Measurements from ENCODE around the gene ISM1.
"Not testable (repeated sequence)": the region's sequence is repeated elsewhere in the genome, so short reads cannot be mapped to it uniquely, and the experiment has no call there.

ISM1 gene

GRCh38 chr20:13221673-13222318 lies 722 bp downstream of the ISM1 start:
- DNase-seq (ENCODE audit: low read depth in 3 of 3) = peak; percentile 11 to 61 (median 47)

- DNase-seq (ENCODE audit: low read depth in 3 of 3) = no peak
These were observed 1.2 kb downstream of the ISM1 start for GRCh38 chr20:13222319-13222716.

- DNase-seq (ENCODE audit: low read depth in 3 of 3) = no peak
These were observed 2.9 kb downstream of the ISM1 start for GRCh38 chr20:13223736-13224520.

- DNase-seq (ENCODE audit: low read depth in 3 of 3) = no peak
These were observed 5.3 kb downstream of the ISM1 start for GRCh38 chr20:13226367-13226766.

GRCh38 chr20:13228771-13229170 lies 7.7 kb downstream of the ISM1 start:
- no peak for DNase-seq (ENCODE audit: low read depth in 3 of 3)

- no peak for DNase-seq (ENCODE audit: low read depth in 3 of 3)
These were observed 8.5 kb downstream of the ISM1 start for GRCh38 chr20:13229538-13229937.

GRCh38 chr20:13231031-13231752 lies 10.1 kb downstream of the ISM1 start:
- peak in 2 of 3 experiments; percentile 10 to 18 for DNase-seq (ENCODE audit: low read depth in 3 of 3)

- DNase-seq (ENCODE audit: low read depth in 3 of 3) = no peak
These were observed 11.9 kb downstream of the ISM1 start for GRCh38 chr20:13232999-13233398.

- DNase-seq (ENCODE audit: low read depth in 3 of 3) = no peak
These were observed 13.9 kb downstream of the ISM1 start for GRCh38 chr20:13234961-13235360.

- DNase-seq (ENCODE audit: low read depth in 3 of 3) = not testable (repeated sequence)
These were observed 15.3 kb downstream of the ISM1 start for GRCh38 chr20:13236360-13236759.

- no peak for DNase-seq (ENCODE audit: low read depth in 3 of 3)
These were observed 16.1 kb downstream of the ISM1 start for GRCh38 chr20:13236990-13237720.

GRCh38 chr20:13238001-13238653 lies 17.1 kb downstream of the ISM1 start:
- no peak for DNase-seq (ENCODE audit: low read depth in 3 of 3)

GRCh38 chr20:13243826-13244376 lies 22.8 kb downstream of the ISM1 start:
- no peak for DNase-seq (ENCODE audit: low read depth in 3 of 3)

- no peak for DNase-seq (ENCODE audit: low read depth in 3 of 3)
These were observed 24.2 kb downstream of the ISM1 start for GRCh38 chr20:13245250-13245723.

GRCh38 chr20:13249118-13249797 lies 28.2 kb downstream of the ISM1 start:
- DNase-seq (ENCODE audit: low read depth in 3 of 3) = no peak

- no peak for DNase-seq (ENCODE audit: low read depth in 3 of 3)
These were observed 28.7 kb downstream of the ISM1 start for GRCh38 chr20:13249798-13250170.

- no peak for DNase-seq (ENCODE audit: low read depth in 3 of 3)
These were observed 29.2 kb downstream of the ISM1 start for GRCh38 chr20:13250251-13250650.

- DNase-seq (ENCODE audit: low read depth in 3 of 3) = no peak
These were observed 30.2 kb downstream of the ISM1 start for GRCh38 chr20:13251106-13251903.

GRCh38 chr20:13251904-13252297 lies 30.8 kb downstream of the ISM1 start:
- no peak for DNase-seq (ENCODE audit: low read depth in 3 of 3)

- no peak for DNase-seq (ENCODE audit: low read depth in 3 of 3)
These were observed 34.3 kb downstream of the ISM1 start for GRCh38 chr20:13255356-13255755.

All from stimulated activated CD4-positive, alpha-beta T cell treated with anti-CD3 and anti-CD28 coated beads, TNF-alpha, amount 100 ng/mL, for 24 hours (primary cell).